Measurements from ENCODE around the gene TRPV5.

DNA sequence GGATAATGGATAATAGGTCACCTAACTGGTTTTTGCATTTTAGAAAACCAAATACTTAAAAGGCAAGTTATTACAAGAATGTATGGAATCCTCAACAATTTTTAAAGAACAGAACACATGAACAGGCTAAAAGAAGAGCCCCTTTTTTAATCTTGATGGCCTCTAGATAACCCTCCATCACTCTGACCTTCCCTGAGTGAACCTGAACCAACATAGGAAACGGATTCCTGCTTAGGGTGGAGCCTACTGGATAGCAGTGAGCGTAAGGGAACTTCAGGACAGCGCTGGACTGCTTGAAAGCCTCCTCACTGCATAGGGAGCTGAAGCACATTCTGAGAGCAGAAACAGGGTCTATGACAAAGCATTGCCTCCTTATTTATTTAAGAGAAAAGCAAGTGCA lies 20.5 kb downstream of the TRPV5 start:
- no peak for TF ChIP-seq POLR2A (IDR thresholded peaks at IDR 0.05)
- TF ChIP-seq, protein P1, sequence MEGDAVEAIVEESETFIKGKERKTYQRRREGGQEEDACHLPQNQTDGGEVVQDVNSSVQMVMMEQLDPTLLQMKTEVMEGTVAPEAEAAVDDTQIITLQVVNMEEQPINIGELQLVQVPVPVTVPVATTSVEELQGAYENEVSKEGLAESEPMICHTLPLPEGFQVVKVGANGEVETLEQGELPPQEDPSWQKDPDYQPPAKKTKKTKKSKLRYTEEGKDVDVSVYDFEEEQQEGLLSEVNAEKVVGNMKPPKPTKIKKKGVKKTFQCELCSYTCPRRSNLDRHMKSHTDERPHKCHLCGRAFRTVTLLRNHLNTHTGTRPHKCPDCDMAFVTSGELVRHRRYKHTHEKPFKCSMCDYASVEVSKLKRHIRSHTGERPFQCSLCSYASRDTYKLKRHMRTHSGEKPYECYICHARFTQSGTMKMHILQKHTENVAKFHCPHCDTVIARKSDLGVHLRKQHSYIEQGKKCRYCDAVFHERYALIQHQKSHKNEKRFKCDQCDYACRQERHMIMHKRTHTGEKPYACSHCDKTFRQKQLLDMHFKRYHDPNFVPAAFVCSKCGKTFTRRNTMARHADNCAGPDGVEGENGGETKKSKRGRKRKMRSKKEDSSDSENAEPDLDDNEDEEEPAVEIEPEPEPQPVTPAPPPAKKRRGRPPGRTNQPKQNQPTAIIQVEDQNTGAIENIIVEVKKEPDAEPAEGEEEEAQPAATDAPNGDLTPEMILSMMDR (IDR thresholded peaks at IDR 0.05), result no peak
